G401.6 (cell line): Measurements from ENCODE around the gene CFAP45.

Source experiments
- FAIRE-seq: peaks from 2 replicates; lab custom pipeline; 2012; peaks lifted over from hg19 to GRCh38; lab: Jason Lieb, UNC

CFAP45 gene

DNA sequence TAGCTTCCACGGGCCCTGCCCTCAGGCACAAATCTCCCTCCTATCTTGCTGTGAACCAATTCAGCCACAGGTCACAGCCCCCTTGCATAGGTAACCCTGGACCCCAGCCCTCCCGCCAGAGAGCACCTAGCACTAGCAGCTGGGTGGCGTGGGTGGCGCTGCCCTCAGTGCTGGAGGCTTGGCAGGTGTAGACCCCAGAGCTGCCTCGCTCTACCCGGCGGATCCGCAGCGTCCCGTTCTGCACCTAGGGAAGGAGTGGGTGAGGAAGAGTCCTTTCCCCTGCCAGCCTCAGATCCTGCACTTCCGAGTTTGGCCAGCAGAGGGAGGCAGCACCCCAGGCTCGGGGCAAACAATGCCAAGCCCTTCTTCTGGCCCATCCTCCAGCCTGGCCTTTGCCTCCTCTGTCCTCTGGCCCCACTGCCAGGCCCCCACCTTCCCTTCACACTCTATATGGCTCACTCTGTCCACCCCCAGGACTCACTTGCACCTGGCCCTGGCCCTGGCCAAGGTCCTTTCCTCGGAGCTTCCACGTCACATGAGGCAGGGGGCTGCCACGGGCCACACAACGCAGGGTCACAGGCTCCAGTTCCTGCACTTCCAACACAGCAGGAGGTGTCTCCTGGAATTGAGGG lies 36.4 kb upstream of the CFAP45 start:
- no peak for FAIRE-seq

DNA sequence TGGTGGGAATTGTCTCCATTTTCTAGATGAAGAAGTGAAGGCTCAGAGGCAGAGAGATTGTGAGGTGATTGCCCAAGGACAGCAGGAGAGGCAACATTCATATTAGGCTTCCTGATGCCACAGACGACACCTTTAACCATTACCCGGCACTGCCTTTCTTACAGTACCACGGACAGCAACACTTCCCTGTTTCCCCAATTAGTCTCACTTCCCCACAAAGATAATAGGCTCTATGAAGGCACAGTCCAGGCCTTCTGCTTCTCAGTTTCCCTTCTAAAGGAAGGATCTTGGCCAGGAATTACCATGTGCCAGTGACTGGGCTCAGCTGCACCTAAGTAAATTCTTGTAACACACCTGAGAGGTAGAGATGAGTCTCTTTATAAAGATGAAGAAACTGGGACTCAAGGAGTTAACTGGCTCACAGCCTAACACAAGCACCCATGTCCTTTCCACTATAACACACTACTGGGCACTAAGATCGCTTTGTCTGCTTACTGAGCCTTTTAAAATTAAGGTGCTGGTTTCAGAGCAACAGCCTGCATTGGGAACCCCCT lies 35.8 kb upstream of the CFAP45 start:
- no peak for FAIRE-seq

DNA sequence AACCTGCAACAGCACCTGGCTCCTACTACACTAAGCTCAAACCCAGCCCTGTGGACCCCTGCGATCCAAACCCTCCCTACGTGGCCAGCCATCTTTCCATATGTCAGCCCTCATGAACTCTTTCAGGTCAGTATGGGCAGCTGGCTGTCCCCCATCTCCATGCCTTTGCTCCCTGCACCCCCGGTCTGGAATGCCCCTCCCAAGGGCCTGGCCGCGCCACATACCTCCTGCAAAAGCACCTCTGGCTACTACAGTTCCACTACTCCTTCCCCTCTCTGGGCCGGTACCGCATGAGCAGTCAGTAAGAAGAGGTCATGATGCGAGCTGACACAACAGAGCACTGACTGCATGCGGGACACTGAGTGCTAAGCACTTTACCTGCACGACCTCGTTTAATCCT lies 35.3 kb upstream of the CFAP45 start:
- FAIRE-seq: no peak

- no peak for FAIRE-seq
Measured at GRCh38 chr1:159934136-159935039, 34.4 kb upstream of the CFAP45 start.

DNA sequence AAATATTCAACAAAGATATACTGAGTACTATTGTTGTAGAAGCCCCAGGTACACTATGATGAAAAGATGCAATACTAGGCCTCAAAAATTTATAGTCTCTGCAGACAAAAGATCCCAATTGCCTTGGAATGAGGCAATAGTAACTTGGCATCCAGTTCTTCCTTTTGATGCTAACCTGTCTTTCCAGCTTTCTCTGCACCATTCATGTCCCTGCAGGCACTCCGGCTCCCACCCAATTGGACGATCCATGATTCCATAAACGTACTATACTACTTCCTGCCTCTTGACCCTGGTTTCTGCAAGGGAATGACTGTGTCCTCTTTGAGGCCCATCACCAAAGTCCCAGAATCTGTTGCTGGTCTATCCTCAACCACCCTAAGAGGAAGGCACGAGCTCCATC lies 33.4 kb upstream of the CFAP45 start:
- FAIRE-seq: no peak

GRCh38 chr1:159932296-159933285 lies 32.6 kb upstream of the CFAP45 start:
- FAIRE-seq: no peak

- FAIRE-seq: no peak
Measured at GRCh38 chr1:159931795-159932173, 31.8 kb upstream of the CFAP45 start.

DNA sequence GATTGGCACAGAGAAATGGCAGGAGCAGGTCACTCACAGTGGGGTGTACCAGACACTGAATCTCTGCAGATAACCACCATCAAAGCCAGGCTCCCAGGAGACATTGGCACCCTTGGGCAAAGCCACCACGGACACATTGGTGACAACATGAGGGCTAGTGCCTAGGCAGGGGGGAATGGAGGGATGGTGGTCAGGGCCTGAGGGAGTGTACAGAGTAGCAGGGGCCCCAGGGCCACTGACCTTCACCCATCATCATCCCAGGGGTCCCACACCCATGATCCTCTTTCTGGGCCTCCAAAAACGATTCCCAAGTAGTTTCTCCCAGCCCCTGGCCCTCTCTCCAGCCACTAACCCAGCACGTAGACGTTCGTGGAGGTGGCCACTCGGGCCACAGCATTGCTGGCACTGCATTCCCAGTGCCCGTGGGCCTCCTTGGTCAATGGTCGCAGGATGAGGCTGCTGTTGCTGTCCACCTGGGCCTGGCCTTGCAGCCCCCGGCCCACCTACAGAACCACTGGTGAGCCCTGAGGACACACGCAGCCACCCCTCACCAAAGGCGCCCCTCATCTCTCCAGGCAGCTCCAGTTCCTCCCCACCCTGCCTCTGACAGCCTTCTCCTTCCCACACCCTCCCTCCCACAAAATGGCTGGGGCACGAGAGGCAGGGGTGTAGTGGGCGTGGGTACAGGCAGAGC lies 31.3 kb upstream of the CFAP45 start:
- no peak for FAIRE-seq

GRCh38 chr1:159930634-159931033 lies 30.7 kb upstream of the CFAP45 start:
- no peak for FAIRE-seq

DNA sequence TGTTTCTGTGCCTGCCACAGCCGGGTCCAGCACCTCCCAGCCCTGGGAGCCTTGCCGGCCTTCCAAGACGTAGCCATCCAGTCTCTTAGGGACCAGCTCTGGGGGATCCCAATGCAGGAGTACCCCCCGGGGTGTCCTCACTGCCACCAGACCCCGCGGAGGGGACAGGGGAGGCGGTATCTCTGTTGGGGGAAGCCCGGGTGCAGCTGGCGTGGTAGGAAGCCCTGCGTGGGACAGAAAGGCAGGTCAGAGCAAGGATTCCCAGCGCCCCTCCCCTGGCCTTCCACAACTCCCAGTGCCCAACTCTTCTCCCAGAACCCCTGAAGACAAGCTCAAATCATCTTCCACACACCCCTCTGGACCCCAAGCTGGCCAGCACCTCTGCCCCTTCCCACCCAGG lies 30.3 kb upstream of the CFAP45 start:
- FAIRE-seq: no peak

- FAIRE-seq: no peak
Measured at GRCh38 chr1:159929155-159930051, 29.4 kb upstream of the CFAP45 start.

DNA sequence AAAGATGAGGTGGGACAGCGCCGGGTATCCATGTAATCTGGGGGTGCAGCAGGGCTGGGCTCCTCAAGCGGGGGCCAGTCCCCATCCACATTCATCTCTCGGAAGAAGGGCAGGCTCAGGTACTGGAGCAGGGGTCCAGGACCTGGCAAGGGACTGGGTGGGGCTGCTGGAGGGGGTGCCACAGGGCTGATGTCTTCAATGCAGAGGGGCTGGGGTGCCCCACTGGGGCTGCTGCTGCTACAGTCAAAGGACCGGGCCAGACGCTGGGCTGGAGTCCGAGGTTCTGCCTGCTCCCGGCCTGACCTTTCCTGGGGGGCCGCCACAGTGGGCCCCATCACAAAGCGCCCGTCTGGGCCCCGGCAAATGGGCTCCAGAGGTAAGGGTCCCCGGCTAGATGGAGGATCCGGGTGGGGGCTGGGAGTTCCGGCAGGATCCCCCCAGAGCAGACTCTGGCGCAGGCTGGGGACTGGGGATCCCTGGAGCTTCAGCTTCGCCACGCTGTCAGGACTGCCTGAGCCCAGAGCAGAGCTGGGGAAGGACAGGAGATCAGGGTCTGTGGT lies 28.6 kb upstream of the CFAP45 start:
- no peak for FAIRE-seq

- FAIRE-seq: no peak
Measured at GRCh38 chr1:159927849-159928431, 28.0 kb upstream of the CFAP45 start.

DNA sequence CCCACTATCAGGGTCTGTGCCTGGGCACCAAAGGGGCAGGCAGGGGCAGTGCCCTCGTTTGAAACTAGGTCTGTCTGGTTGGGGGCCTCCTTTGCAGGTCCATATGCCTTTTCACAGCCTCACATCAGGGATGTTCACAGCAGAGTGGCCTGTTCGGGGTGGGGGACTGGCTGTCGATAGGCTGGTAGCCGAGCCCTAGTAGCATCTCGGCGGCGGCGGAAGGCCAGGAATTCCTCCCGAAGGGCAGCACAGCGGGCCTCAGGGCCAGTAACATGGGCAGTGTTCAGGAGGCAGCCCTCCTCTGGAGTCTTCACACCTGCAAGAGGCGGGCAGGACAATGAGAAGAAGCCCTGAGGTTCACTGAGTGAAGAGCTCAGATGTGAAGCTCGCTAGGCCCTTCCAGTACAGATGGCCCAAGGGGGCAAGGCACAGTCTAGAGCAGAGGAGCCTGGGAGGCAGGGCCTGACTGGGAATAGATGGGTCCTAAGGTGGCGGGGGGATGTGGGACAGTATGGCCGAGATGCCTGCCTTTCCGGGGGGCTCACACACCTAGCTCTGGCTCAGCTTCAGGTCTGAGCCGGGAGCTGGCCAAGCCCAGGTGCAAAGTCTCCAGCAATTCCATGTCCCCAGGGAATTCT lies 27.4 kb upstream of the CFAP45 start:
- FAIRE-seq: no peak

- FAIRE-seq: no peak
Measured at GRCh38 chr1:159925719-159926078, 25.7 kb upstream of the CFAP45 start.

DNA sequence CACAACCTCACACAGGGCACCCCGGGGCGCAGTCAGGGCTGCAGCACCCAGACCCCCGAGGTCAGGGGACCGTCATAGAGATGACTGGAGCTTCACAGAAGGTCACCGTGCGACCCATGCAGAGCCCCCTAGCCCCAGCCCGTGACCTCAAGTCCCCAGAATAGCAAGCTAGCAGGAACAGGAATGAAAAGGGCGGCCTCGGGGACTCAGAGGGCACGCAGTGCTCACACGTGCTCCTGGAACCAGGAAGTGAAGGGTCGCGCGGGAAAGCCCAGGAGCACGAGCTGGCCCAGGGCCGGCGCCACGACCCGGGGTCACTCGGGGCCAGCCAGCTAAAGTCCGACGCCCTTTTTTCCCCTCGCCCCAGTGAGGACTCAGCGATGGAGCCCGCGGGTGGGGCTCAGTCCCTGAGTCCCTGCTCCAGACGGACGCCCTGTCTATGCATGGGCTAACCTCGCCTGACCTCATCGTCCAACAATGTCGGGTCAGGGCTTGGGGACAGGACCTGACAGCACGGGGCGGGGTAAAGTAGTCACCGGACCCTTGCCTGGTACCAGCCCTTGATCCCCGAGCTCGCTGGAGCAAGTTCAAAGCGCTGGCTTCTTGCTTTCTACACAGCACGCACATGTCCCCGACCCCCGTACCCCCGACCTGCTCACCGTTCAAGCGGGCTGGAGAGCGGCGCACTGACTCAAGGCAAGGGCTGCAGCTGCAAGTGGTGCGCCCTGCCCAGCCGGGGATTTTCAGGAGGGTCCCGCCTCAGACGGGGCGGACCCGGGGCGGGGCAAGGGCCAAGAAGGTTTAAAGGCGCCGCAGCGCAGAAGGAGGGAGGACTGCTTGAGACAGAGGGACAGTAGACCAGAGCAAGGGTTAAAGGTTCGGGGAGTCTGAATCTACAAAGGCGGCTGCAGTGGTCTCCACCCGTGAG lies 25.1 kb upstream of the CFAP45 start, which contains the start of gene TAGLN2:
TSS of gene TAGLN2 (minus strand) at position 717 of the 928 bp plus-strand sequence. CDS start 4,998 bp downstream, outside the sequence.
- no peak for FAIRE-seq

DNA sequence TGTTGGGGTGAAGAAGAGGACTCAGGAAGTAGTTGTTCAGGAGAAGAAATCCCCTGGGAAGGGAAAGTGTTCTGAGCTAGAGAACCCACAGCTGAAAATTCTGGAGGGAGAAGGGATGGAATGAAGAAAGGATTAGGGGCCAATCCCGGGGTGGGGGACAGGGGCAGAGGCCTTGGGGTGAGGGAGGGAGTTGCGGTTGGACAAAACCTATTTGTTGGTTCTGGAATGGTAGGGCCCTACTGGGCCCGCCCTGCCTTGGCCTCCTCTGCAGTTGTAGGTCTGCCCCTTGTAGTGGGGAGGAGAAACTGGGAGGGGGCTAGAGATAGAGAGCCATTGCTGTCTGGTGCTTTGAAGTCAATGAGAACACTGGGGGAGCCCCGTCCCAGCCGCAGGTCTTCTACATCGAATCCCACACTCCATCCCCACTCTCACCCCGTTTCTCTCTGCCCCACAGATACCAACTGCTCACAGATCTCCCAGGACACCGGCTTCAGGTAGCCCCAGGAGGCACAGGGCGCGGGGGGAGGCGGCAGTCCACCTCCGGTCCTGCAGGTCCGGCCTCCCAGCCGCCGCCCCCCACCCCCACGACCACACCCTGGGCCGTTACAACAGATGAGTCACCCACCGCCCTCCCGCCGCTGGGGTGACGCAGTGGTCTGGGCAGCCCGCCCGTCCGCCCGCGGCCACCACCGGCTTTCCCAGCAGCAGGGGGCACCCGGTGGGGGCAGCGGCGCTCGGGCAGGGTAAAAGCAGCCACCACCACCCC lies 24.2 kb upstream of the CFAP45 start:
- FAIRE-seq: no peak
